ENCODE results near the gene GIGYF2.
"Not testable (repeated sequence)": the region's sequence is repeated elsewhere in the genome, so short reads cannot be mapped to it uniquely, and the experiment has no call there.

Gene GIGYF2

GRCh38 chr2:232666051-232666805 is 30.9 kb upstream of the GIGYF2 start:
- Histone ChIP-seq H3K27ac (ENCODE audit: insufficient read depth, low read depth, low read length, poor library complexity, severe bottlenecking) (no peak overlapping the region), H3K36me3 (ENCODE audit: control insufficient read depth, insufficient read depth, low read length) (no peaks in the 10 kb centered on the region), H3K9me3 (ENCODE audit: control insufficient read depth, low read length) (no peaks in the 10 kb centered on the region), H3K27me3 (ENCODE audit: control insufficient read depth, insufficient read depth, low read length, poor library complexity, severe bottlenecking) (no peaks in the 10 kb centered on the region), H3K4me3 (ENCODE audit: insufficient read depth, low read depth, low read length) (no peak overlapping the region), H3K4me1 (ENCODE audit: control insufficient read depth, insufficient read depth, low read length) (no peaks in the 10 kb centered on the region)
- WGBS, 2 experiments = 91 to 95% methylated on average over 7 of the region's 7 CpGs

- Histone ChIP-seq H3K27ac (ENCODE audit: insufficient read depth, low read depth, low read length, poor library complexity, severe bottlenecking) (no peak overlapping the region), H3K36me3 (ENCODE audit: control insufficient read depth, insufficient read depth, low read length) (no peaks in the 10 kb centered on the region), H3K4me1 (ENCODE audit: control insufficient read depth, insufficient read depth, low read length) (no peaks in the 10 kb centered on the region), H3K4me3 (ENCODE audit: insufficient read depth, low read depth, low read length) (no peak overlapping the region), H3K27me3 (ENCODE audit: control insufficient read depth, insufficient read depth, low read length, poor library complexity, severe bottlenecking) (no peaks in the 10 kb centered on the region), H3K9me3 (ENCODE audit: control insufficient read depth, low read length) (no peaks in the 10 kb centered on the region)
- WGBS, 2 experiments = 73 to 82% methylated on average over 10 of the region's 10 CpGs
These were observed 29.0 kb upstream of the GIGYF2 start for GRCh38 chr2:232667989-232668583.

- WGBS, 2 experiments = 71 to 75% methylated on average over 17 of the region's 17 CpGs
- H3K9me3 ChIP-seq (ENCODE audit: control insufficient read depth, low read length) = no peaks in the 10 kb centered on the region
- H3K27me3 ChIP-seq (ENCODE audit: control insufficient read depth, insufficient read depth, low read length, poor library complexity, severe bottlenecking) = no peaks in the 10 kb centered on the region
- no peak overlapping the region for H3K27ac ChIP-seq (ENCODE audit: insufficient read depth, low read depth, low read length, poor library complexity, severe bottlenecking)
- H3K4me3 ChIP-seq (ENCODE audit: insufficient read depth, low read depth, low read length) = no peak overlapping the region
- H3K4me1 ChIP-seq (ENCODE audit: control insufficient read depth, insufficient read depth, low read length) = no peaks in the 10 kb centered on the region
- no peaks in the 10 kb centered on the region for H3K36me3 ChIP-seq (ENCODE audit: control insufficient read depth, insufficient read depth, low read length)
These were observed 28.2 kb upstream of the GIGYF2 start for GRCh38 chr2:232668805-232669444.

GRCh38 chr2:232672588-232672987 is 24.5 kb upstream of the GIGYF2 start:
- WGBS, 2 experiments = 83 to 100% methylated on average over 1 of the region's 1 CpG
- H3K4me3 ChIP-seq (ENCODE audit: insufficient read depth, low read depth, low read length) = no peak overlapping the region

GRCh38 chr2:232674491-232674890 is 22.6 kb upstream of the GIGYF2 start:
- Histone ChIP-seq H3K36me3 (ENCODE audit: control insufficient read depth, insufficient read depth, low read length) (no peaks in the 10 kb centered on the region), H3K4me3 (ENCODE audit: insufficient read depth, low read depth, low read length) (no peak overlapping the region), H3K27ac (ENCODE audit: insufficient read depth, low read depth, low read length, poor library complexity, severe bottlenecking) (no peak overlapping the region), H3K27me3 (ENCODE audit: control insufficient read depth, insufficient read depth, low read length, poor library complexity, severe bottlenecking) (no peaks in the 10 kb centered on the region), H3K9me3 (ENCODE audit: control insufficient read depth, low read length) (no peaks in the 10 kb centered on the region), H3K4me1 (ENCODE audit: control insufficient read depth, insufficient read depth, low read length) (no peaks in the 10 kb centered on the region)
- WGBS, 2 experiments = 85 to 91% methylated on average over 6 of the region's 6 CpGs

More at GRCh38 chr2:232672588-232672987, 24.5 kb upstream of the GIGYF2 start:
- H3K27ac ChIP-seq (ENCODE audit: insufficient read depth, low read depth, low read length, poor library complexity, severe bottlenecking) = no peak overlapping the region
- no peaks in the 10 kb centered on the region for H3K36me3 ChIP-seq (ENCODE audit: control insufficient read depth, insufficient read depth, low read length)
- no peaks in the 10 kb centered on the region for H3K27me3 ChIP-seq (ENCODE audit: control insufficient read depth, insufficient read depth, low read length, poor library complexity, severe bottlenecking)
- no peaks in the 10 kb centered on the region for H3K9me3 ChIP-seq (ENCODE audit: control insufficient read depth, low read length)
- no peaks in the 10 kb centered on the region for H3K4me1 ChIP-seq (ENCODE audit: control insufficient read depth, insufficient read depth, low read length)

GRCh38 chr2:232675381-232675780 is 21.8 kb upstream of the GIGYF2 start:
- no peak overlapping the region for H3K27ac ChIP-seq (ENCODE audit: insufficient read depth, low read depth, low read length, poor library complexity, severe bottlenecking)
- 94 to 95% methylated on average over 10 of the region's 10 CpGs for WGBS, 2 experiments
- H3K36me3 ChIP-seq (ENCODE audit: control insufficient read depth, insufficient read depth, low read length) = no peaks in the 10 kb centered on the region
- H3K9me3 ChIP-seq (ENCODE audit: control insufficient read depth, low read length) = no peaks in the 10 kb centered on the region
- H3K27me3 ChIP-seq (ENCODE audit: control insufficient read depth, insufficient read depth, low read length, poor library complexity, severe bottlenecking) = no peaks in the 10 kb centered on the region
- H3K4me3 ChIP-seq (ENCODE audit: insufficient read depth, low read depth, low read length) = no peak overlapping the region
- H3K4me1 ChIP-seq (ENCODE audit: control insufficient read depth, insufficient read depth, low read length) = no peaks in the 10 kb centered on the region

- no peaks in the 10 kb centered on the region for H3K27me3 ChIP-seq (ENCODE audit: control insufficient read depth, insufficient read depth, low read length, poor library complexity, severe bottlenecking)
- no peak overlapping the region for H3K27ac ChIP-seq (ENCODE audit: insufficient read depth, low read depth, low read length, poor library complexity, severe bottlenecking)
- 85 to 94% methylated on average over 6 of the region's 7 CpGs for WGBS, 2 experiments
- H3K9me3 ChIP-seq (ENCODE audit: control insufficient read depth, low read length) = no peaks in the 10 kb centered on the region
- no peak overlapping the region for H3K4me3 ChIP-seq (ENCODE audit: insufficient read depth, low read depth, low read length)
- no peaks in the 10 kb centered on the region for H3K4me1 ChIP-seq (ENCODE audit: control insufficient read depth, insufficient read depth, low read length)
- no peaks in the 10 kb centered on the region for H3K36me3 ChIP-seq (ENCODE audit: control insufficient read depth, insufficient read depth, low read length)
These were observed 17.1 kb upstream of the GIGYF2 start for GRCh38 chr2:232680006-232680405.

- no peaks in the 10 kb centered on the region for H3K36me3 ChIP-seq (ENCODE audit: control insufficient read depth, insufficient read depth, low read length)
- H3K9me3 ChIP-seq (ENCODE audit: control insufficient read depth, low read length) = no peaks in the 10 kb centered on the region
- H3K4me1 ChIP-seq (ENCODE audit: control insufficient read depth, insufficient read depth, low read length) = no peaks in the 10 kb centered on the region
- H3K27ac ChIP-seq (ENCODE audit: insufficient read depth, low read depth, low read length, poor library complexity, severe bottlenecking) = no peak overlapping the region
- WGBS, 2 experiments = 90 to 94% methylated on average over 10 of the region's 10 CpGs
- H3K4me3 ChIP-seq (ENCODE audit: insufficient read depth, low read depth, low read length) = no peak overlapping the region
- no peaks in the 10 kb centered on the region for H3K27me3 ChIP-seq (ENCODE audit: control insufficient read depth, insufficient read depth, low read length, poor library complexity, severe bottlenecking)
These were observed 15.6 kb upstream of the GIGYF2 start for GRCh38 chr2:232681527-232681926.

GRCh38 chr2:232683368-232683767 is 13.8 kb upstream of the GIGYF2 start:
- Histone ChIP-seq H3K4me1 (ENCODE audit: control insufficient read depth, insufficient read depth, low read length) (no peaks in the 10 kb centered on the region), H3K9me3 (ENCODE audit: control insufficient read depth, low read length) (no peaks in the 10 kb centered on the region), H3K4me3 (ENCODE audit: insufficient read depth, low read depth, low read length) (no peak overlapping the region), H3K27me3 (ENCODE audit: control insufficient read depth, insufficient read depth, low read length, poor library complexity, severe bottlenecking) (no peaks in the 10 kb centered on the region), H3K36me3 (ENCODE audit: control insufficient read depth, insufficient read depth, low read length) (no peaks in the 10 kb centered on the region), H3K27ac (ENCODE audit: insufficient read depth, low read depth, low read length, poor library complexity, severe bottlenecking) (no peak overlapping the region)
- WGBS, 2 experiments = 65 to 89% methylated on average over 1 of the region's 1 CpG

GRCh38 chr2:232685391-232685790 is 11.7 kb upstream of the GIGYF2 start:
- not testable (repeated sequence) for H3K27ac ChIP-seq (ENCODE audit: insufficient read depth, low read depth, low read length, poor library complexity, severe bottlenecking); H3K36me3 ChIP-seq (ENCODE audit: control insufficient read depth, insufficient read depth, low read length); H3K9me3 ChIP-seq (ENCODE audit: control insufficient read depth, low read length); H3K27me3 ChIP-seq (ENCODE audit: control insufficient read depth, insufficient read depth, low read length, poor library complexity, severe bottlenecking); H3K4me1 ChIP-seq (ENCODE audit: control insufficient read depth, insufficient read depth, low read length); H3K4me3 ChIP-seq (ENCODE audit: insufficient read depth, low read depth, low read length)
- 94 to 95% methylated on average over 6 of the region's 6 CpGs for WGBS, 2 experiments

All from ectodermal cell (in vitro differentiated cells).